K562 (cell line): Measurements from ENCODE around the gene PSORS1C1. TPM values are rescaled to one million over a fixed set of nuclear protein-coding genes. Genes with fewer than 3 reads are reported as not detected.

Experiments used
- ARID3A ChIP-seq: IDR thresholded peaks from 2 replicates; pipeline ENCODE4 v1.6.1; 2012; ENCODE audit warnings: low read depth, low read length, improper control_type of control experiment, borderline replicate concordance
- BRD4 ChIP-seq: fragments of 200-600 bp; sonication (generic); IDR thresholded peaks from 2 replicates; pipeline ENCODE4 v1.6.1; 2017; ENCODE audit warnings: inconsistent platforms
- CBFA2T2 ChIP-seq: fragments of 450-650 bp; conservative IDR thresholded peaks from 2 replicates; pipeline ENCODE4 v1.6.1; 2017; ENCODE audit warnings: mild to moderate bottlenecking
- CHD1 ChIP-seq: fragments of 200-600 bp; sonication (generic); IDR thresholded peaks from one replicate; pipeline ENCODE4 v1.6.1; 2012; ENCODE audit warnings: mild to moderate bottlenecking, moderate library complexity, low read length, inconsistent platforms
- CTCF ChIP-seq, 3 experiments: IDR thresholded peaks in 2 of 3; conservative IDR thresholded peaks in 1 of 3; 2 replicates each; pipeline ENCODE4 v1.5.1; 2011 to 2012; ENCODE audit warnings: low read length in 3 of 3, mild to moderate bottlenecking in 3 of 3, control low read depth in 2 of 3, improper control_type of control experiment in 1 of 3, inconsistent platforms in 1 of 3, low read depth in 1 of 3, mixed read lengths in 1 of 3, moderate library complexity in 1 of 3; ENCODE audit not compliant: insufficient read depth in 2 of 3
- ESRRB ChIP-seq: fragments of 250-450 bp; sonication (Bioruptor Pico); IDR thresholded peaks from 2 replicates; pipeline ENCODE4 v1.5.0; 2020; ENCODE audit warnings: mild to moderate bottlenecking, moderate library complexity, borderline replicate concordance
- HBP1 ChIP-seq: fragments of 450-650 bp; formaldehyde crosslinking; IDR thresholded peaks from 2 replicates; pipeline ENCODE4 v1.4.0; 2022; ENCODE audit warnings: missing genetic modification characterization
- IFI16 ChIP-seq: fragments of 250-450 bp; sonication (Bioruptor Pico); IDR thresholded peaks from 2 replicates; pipeline ENCODE4 v2.1.2; 2022; ENCODE audit warnings: mild to moderate bottlenecking, inconsistent platforms
- JUN ChIP-seq, 2 experiments: sonication (generic) in 1 of 2; formaldehyde crosslinking in 1 of 2; IDR thresholded peaks; 2 replicates each; pipeline versions ENCODE4 v1.6.1 to v1.8.0; 2012 to 2022; ENCODE audit warnings: borderline replicate concordance in 2 of 2, mild to moderate bottlenecking in 2 of 2, improper control_type of control experiment in 1 of 2, low read depth in 1 of 2, low read length in 1 of 2, missing genetic modification reagents in 1 of 2
- KAT2B ChIP-seq: IDR thresholded peaks from one replicate; pipeline ENCODE4 v1.6.1; 2012; ENCODE audit warnings: low read depth, mild to moderate bottlenecking, control low read depth, inconsistent platforms, low read length, moderate library complexity
- KLF13 ChIP-seq: fragments of 450-650 bp; IDR thresholded peaks from 2 replicates; pipeline ENCODE4 v1.6.1; 2016; ENCODE audit warnings: missing genetic modification characterization, low read depth, mild to moderate bottlenecking, missing compliant biosample characterization, moderate library complexity, borderline replicate concordance
- MTA1 ChIP-seq: fragments of 450-650 bp; IDR thresholded peaks from 2 replicates; pipeline ENCODE4 v1.6.1; 2017; ENCODE audit warnings: borderline replicate concordance
- NUFIP1 ChIP-seq: fragments of 450-650 bp; IDR thresholded peaks from 2 replicates; pipeline ENCODE4 v1.6.1; 2018; ENCODE audit not compliant: partially characterized antibody
- OTX1 ChIP-seq: fragments of 450-650 bp; formaldehyde crosslinking; IDR thresholded peaks from 2 replicates; pipeline ENCODE4 v1.4.0; 2022; ENCODE audit warnings: mild to moderate bottlenecking
- PRPF4 ChIP-seq: fragments of 200-400 bp; formaldehyde crosslinking; IDR thresholded peaks from one replicate; pipeline ENCODE4 v1.6.1; 2017; ENCODE audit warnings: low read length, low read depth, mild to moderate bottlenecking; ENCODE audit not compliant: insufficient read depth, poor library complexity, severe bottlenecking
- RBM22 ChIP-seq: fragments of 200-400 bp; formaldehyde crosslinking; IDR thresholded peaks from 2 replicates; pipeline ENCODE4 v1.6.1; 2018; ENCODE audit warnings: low read length, low read depth; ENCODE audit not compliant: poor library complexity, severe bottlenecking
- RCOR1 ChIP-seq, 2 experiments: IDR thresholded peaks; 2 replicates each; pipeline ENCODE4 v1.6.1; 2012; ENCODE audit warnings: low read depth in 2 of 2, low read length in 2 of 2, borderline replicate concordance in 1 of 2, improper control_type of control experiment in 1 of 2
- SAFB ChIP-seq: fragments of 200-400 bp; formaldehyde crosslinking; IDR thresholded peaks from 2 replicates; pipeline ENCODE4 v1.6.1; 2017; ENCODE audit warnings: low read depth, low read length, borderline replicate concordance
- TAF1 ChIP-seq: IDR thresholded peaks from 2 replicates; pipeline ENCODE4 v1.6.1; 2011; ENCODE audit warnings: mild to moderate bottlenecking, low read length, moderate library complexity; ENCODE audit not compliant: insufficient read depth, control insufficient read depth, severe bottlenecking; ENCODE audit errors: extremely low read depth
- TRIM25 ChIP-seq: fragments of 450-650 bp; IDR thresholded peaks from 2 replicates; pipeline ENCODE4 v1.7.0; 2016; ENCODE audit warnings: borderline replicate concordance
- ZC3H8 ChIP-seq: fragments of 450-650 bp; IDR thresholded peaks from 2 replicates; pipeline ENCODE4 v1.6.1; 2017
- polyA plus RNA-seq, 8 experiments: library from polyadenylated mRNA; depleted of rRNA in 4 of 8; stranded (reverse) in 5 of 8; unstranded in 3 of 8; fragments of >200 nt; fragmentation: Nextera tagmentation in 2 of 8; fragmentation: Illumina TruSeq in 1 of 8; extraction: Ambion mirVana in 2 of 8; extraction: Trizol in 1 of 8; gene quantifications; 2 replicates each; pipeline versions ENCODE4 v1.2.1 to v1.2.3, GENCODE V29; 2011 to 2014; ENCODE audit warnings: inconsistent platforms in 1 of 8, missing spikeins in 1 of 8
- total RNA-seq, 7 experiments: library from RNA; depleted of rRNA in 6 of 7; stranded (reverse); fragments of >200 nt in 6 of 7; fragmentation: Illumina TruSeq in 2 of 7; extraction: Trizol in 2 of 7; gene quantifications; 2 replicates each; pipeline versions ENCODE4 v1.2.1 to v1.2.3, GENCODE V29; 2011 to 2021; ENCODE audit warnings: low replicate concordance in 1 of 7

PSORS1C1 gene
- total and polyA plus RNA-seq, 9 of the 15 experiments (the other 6 are each of a cell fraction or from before 2014, with no cell fraction given) = 0.11 TPM; not detected in 8

GRCh38 chr6:31087494-31088089 is 27.0 kb upstream of the PSORS1C1 start (continued):
- peak; percentile 80 to 93 (median 90) for TF ChIP-seq CTCF (IDR thresholded peaks at IDR 0.05 in 2 of 3, conservative IDR thresholded peaks at IDR 0.05 in 1 of 3; ENCODE audit: insufficient read depth in 2 of 3, low read depth in 1 of 3, low read length in 3 of 3)
- no peak for TF ChIP-seq KAT2B
- no peak for TF ChIP-seq CHD1
- TF ChIP-seq OTX1 (CRISPR knock-in tag) = no peak
- no peak for TF ChIP-seq BRD4
- no peak for TF ChIP-seq SAFB
- TF ChIP-seq ZC3H8 = no peak
- TF ChIP-seq NUFIP1 = no peak
- TF ChIP-seq ARID3A = no peak
- peak in 1 of 2 experiments; percentile 77; a peak in 1 of 4 replicates for TF ChIP-seq RCOR1 (IDR thresholded peaks at IDR 0.05; ENCODE audit: borderline replicate concordance in 1 of 2, low read depth in 2 of 2, low read length in 2 of 2)
- TF ChIP-seq RBM22 = no peak
- TF ChIP-seq TRIM25 = no peak
- 0 out of 2 replicates have a peak, but pooled peaks have one; percentile 26 for TF ChIP-seq JUN (IDR thresholded peaks at IDR 0.05; ENCODE audit: borderline replicate concordance, low read depth, low read length)
- no peak for TF ChIP-seq JUN (CRISPR knock-in tag; IDR thresholded peaks at IDR 0.05; ENCODE audit: borderline replicate concordance)
- no peak for TF ChIP-seq CBFA2T2
- peak; percentile 84; the same call in 1 of the 2 replicates for TF ChIP-seq KLF13 (tag)
- no peak for TF ChIP-seq TAF1
- TF ChIP-seq PRPF4 = no peak
- no peak for TF ChIP-seq ESRRB (CRISPR knock-in tag)
- TF ChIP-seq MTA1 = no peak
- TF ChIP-seq HBP1 = no peak
- no peak for TF ChIP-seq IFI16
